NCI-H2029 treated with DMSO at 0.1 percent for 48 hours (cell line): Measurements from ENCODE around the gene AGPS.
A peak's percentile ranks its signal among the peaks of the same experiment; 100 is the strongest.
"Not testable (repeated sequence)": the region's sequence is repeated elsewhere in the genome, so short reads cannot be mapped to it uniquely, and the experiment has no call there.

Experiments used
- DNase-seq: peaks from one replicate; lab custom pipeline; 2025; lab: John Stamatoyannopoulos, UW

The AGPS gene

GRCh38 chr2:177530561-177530960 lies 138.0 kb downstream of the AGPS start:
- DNase-seq = no peak

GRCh38 chr2:177531706-177532105 lies 139.1 kb downstream of the AGPS start:
- no peak for DNase-seq

GRCh38 chr2:177532567-177532966 lies 140.0 kb downstream of the AGPS start:
- no peak for DNase-seq

GRCh38 chr2:177533253-177533652 lies 140.7 kb downstream of the AGPS start:
- no peak for DNase-seq

GRCh38 chr2:177535000-177535399 lies 142.4 kb downstream of the AGPS start:
- no peak for DNase-seq

GRCh38 chr2:177535958-177536504 lies 143.5 kb downstream of the AGPS start:
- DNase-seq = no peak

GRCh38 chr2:177537213-177537612 lies 144.6 kb downstream of the AGPS start:
- DNase-seq = no peak

- DNase-seq = no peak
These were observed 145.1 kb downstream of the AGPS start for GRCh38 chr2:177537636-177538035.

GRCh38 chr2:177538323-177538722 lies 145.8 kb downstream of the AGPS start:
- no peak for DNase-seq

GRCh38 chr2:177540283-177540682 lies 147.7 kb downstream of the AGPS start:
- DNase-seq = no peak

GRCh38 chr2:177541258-177541991 lies 148.9 kb downstream of the AGPS start:
- DNase-seq = no peak

GRCh38 chr2:177542396-177542795 lies 149.8 kb downstream of the AGPS start:
- no peak for DNase-seq

- DNase-seq = no peak
These were observed 150.6 kb downstream of the AGPS start for GRCh38 chr2:177543007-177543760.

GRCh38 chr2:177545143-177545542 lies 152.6 kb downstream of the AGPS start:
- no peak for DNase-seq

GRCh38 chr2:177545981-177546585 lies 153.5 kb downstream of the AGPS start:
- no peak for DNase-seq

- no peak for DNase-seq
These were observed 154.5 kb downstream of the AGPS start for GRCh38 chr2:177547122-177547521.

- DNase-seq = no peak
These were observed 155.2 kb downstream of the AGPS start for GRCh38 chr2:177547772-177548171.

- no peak for DNase-seq
These were observed 156.1 kb downstream of the AGPS start for GRCh38 chr2:177548636-177549035.

GRCh38 chr2:177549171-177549570 lies 156.6 kb downstream of the AGPS start:
- no peak for DNase-seq

GRCh38 chr2:177550264-177551200 lies 158.0 kb downstream of the AGPS start:
- DNase-seq = no peak

- not testable (repeated sequence) for DNase-seq
These were observed 158.8 kb downstream of the AGPS start for GRCh38 chr2:177551360-177551759.

- DNase-seq = peak; percentile 48
These were observed 159.4 kb downstream of the AGPS start for GRCh38 chr2:177551989-177552421.
